ENCODE data around the gene MGMT.

Gene MGMT

DNA sequence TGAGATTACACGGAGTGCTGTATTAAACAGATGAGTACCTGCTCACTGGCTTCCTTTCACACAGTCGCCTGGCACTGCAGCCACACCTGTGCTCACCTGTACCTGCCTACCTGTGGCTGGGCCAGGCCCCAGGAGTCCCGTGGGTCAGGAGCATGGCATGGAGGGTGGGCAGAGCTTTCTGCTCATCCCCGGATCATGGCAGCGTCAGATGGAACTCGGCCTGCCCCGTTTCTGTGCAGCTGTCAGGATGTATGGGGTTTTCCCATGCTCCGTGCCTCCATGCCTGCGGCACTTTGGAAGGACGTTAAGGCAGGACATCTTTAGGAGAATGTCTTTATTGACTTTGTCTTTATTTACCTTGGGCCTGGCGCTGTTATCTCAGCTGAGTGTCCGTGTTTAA is 112.2 kb downstream of the MGMT start:
- no peak for DNase-seq (ENCODE audit: extremely low spot score)
- POLR2A ChIA-PET = no interaction called here
- TF ChIP-seq CTCF (IDR thresholded peaks at IDR 0.05; ENCODE audit: control extremely low read depth, extremely low read depth, low read depth, missing control alignments) = no peak

DNA sequence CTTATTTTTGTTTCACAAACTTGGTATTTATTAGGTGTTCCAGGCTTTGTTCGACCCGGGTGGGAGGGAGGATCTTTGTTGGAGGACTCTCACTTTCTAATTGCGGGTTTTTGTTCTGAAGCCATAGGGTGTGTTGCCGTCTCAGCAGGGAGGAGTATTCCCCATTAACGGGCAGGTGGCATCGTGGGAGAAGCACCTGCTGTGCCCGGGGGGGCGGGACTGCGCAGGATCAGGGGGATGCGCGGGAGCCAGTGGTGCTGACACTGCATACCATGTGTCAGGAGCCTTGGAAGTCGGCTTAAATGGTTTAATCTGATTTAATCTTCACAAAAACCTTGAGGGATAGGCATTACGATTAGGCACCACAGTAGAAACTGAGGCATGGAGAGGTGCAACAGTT is 113.0 kb downstream of the MGMT start:
- ChIA-PET CTCF (no interaction called here), POLR2A (no interaction called here)
- no peak for DNase-seq (ENCODE audit: extremely low spot score)
- TF ChIP-seq CTCF (IDR thresholded peaks at IDR 0.05; ENCODE audit: control extremely low read depth, extremely low read depth, low read depth, missing control alignments) = no peak

More for the DNA sequence above, 112.2 kb downstream of the MGMT start:
- CTCF ChIA-PET = no interaction called here

GRCh38 chr10:129580901-129581300 is 113.9 kb downstream of the MGMT start:
- no peak for DNase-seq (ENCODE audit: extremely low spot score)
- CTCF ChIA-PET = no interaction called here
- TF ChIP-seq CTCF (IDR thresholded peaks at IDR 0.05; ENCODE audit: control extremely low read depth, extremely low read depth, low read depth, missing control alignments) = no peak
- POLR2A ChIA-PET = no interaction called here

- ChIA-PET CTCF (no interaction called here), POLR2A (no interaction called here)
- TF ChIP-seq CTCF (IDR thresholded peaks at IDR 0.05; ENCODE audit: control extremely low read depth, extremely low read depth, low read depth, missing control alignments) = no peak
- no peak for DNase-seq (ENCODE audit: extremely low spot score)
Observed at GRCh38 chr10:129581827-129582411, 114.9 kb downstream of the MGMT start.

- no peak for TF ChIP-seq CTCF (IDR thresholded peaks at IDR 0.05; ENCODE audit: control extremely low read depth, extremely low read depth, low read depth, missing control alignments)
- ChIA-PET POLR2A (no interaction called here), CTCF (no interaction called here)
Observed at GRCh38 chr10:129583831-129584230, 116.8 kb downstream of the MGMT start.

DNA sequence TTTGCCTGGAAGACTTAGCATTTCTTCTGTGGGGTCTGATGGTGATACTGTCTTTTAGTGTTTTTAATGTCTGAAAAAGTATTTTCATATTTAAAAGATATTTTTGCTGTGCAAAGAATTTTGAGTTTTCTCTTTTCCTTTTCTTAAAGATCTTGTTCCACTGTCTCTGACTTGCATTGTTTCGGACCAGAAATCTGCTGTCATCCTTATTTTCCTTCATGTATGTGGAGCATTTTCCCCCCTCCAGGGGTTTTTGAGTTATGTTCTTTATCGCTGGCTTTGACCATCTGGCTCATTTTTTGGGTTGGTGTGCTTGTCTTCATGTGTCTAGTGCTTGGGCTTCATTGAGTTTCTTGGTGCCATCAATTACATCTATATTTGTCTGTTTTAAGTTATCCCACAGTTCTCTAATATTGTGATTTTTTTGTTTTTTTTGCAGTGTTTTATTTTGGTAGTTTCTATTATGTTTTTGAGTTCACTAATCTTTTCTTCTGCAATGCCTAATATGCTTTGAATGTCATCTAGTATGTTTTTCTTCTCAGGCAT is 119.9 kb downstream of the MGMT start:
- no peak for TF ChIP-seq CTCF (IDR thresholded peaks at IDR 0.05; ENCODE audit: control extremely low read depth, extremely low read depth, low read depth, missing control alignments)
- ChIA-PET CTCF (no interaction called here), POLR2A (no interaction called here)
- DNase-seq (ENCODE audit: extremely low spot score) = no peak

More at GRCh38 chr10:129583831-129584230, 116.8 kb downstream of the MGMT start:
- no peak for DNase-seq (ENCODE audit: extremely low spot score)

Data from GM10248 (cell line).